ENCODE measurements around the gene UHRF1.

The UHRF1 gene

DNA sequence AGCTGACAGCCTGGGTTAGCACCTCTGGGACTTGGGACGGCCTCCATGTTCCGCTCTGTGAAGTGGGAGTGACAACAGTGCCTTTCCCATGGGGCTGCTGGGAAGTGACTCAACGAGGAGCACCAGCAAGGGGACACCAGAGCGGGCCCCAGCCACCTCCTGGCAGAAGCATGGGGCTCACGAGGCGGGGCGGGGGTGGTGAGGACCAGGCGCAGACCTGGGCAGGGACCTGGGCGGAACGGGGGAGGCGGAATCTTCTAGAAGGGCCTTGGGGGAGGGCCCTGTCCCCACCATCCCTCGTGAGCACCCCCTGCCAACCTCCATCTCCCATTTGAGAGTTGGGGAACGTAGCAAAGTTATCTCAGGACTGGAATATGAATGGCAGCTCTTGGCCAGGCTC lies 97.5 kb downstream of the UHRF1 start:
- in situ Hi-C loops (cut with MboI; ENCODE audit: low pct_unique_long_range_greater_than_20kb, low sequenced_read_pairs, unreplicated experiment): no loop called here
- TF ChIP-seq, protein P1, sequence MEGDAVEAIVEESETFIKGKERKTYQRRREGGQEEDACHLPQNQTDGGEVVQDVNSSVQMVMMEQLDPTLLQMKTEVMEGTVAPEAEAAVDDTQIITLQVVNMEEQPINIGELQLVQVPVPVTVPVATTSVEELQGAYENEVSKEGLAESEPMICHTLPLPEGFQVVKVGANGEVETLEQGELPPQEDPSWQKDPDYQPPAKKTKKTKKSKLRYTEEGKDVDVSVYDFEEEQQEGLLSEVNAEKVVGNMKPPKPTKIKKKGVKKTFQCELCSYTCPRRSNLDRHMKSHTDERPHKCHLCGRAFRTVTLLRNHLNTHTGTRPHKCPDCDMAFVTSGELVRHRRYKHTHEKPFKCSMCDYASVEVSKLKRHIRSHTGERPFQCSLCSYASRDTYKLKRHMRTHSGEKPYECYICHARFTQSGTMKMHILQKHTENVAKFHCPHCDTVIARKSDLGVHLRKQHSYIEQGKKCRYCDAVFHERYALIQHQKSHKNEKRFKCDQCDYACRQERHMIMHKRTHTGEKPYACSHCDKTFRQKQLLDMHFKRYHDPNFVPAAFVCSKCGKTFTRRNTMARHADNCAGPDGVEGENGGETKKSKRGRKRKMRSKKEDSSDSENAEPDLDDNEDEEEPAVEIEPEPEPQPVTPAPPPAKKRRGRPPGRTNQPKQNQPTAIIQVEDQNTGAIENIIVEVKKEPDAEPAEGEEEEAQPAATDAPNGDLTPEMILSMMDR (IDR thresholded peaks at IDR 0.05; ENCODE audit: extremely low read depth, insufficient read depth, missing control alignments): no peak
- DNase-seq (ENCODE audit: low spot score): no peak

Data from GM13977 (cell line).